Type B pancreatic cell (in vitro differentiated cells): Measurements from ENCODE around the gene SLC4A2. TPM values are rescaled to one million over a fixed set of nuclear protein-coding genes. Genes with fewer than 3 reads are reported as not detected.

Experiments
- DNase-seq: peaks from one replicate; pipeline ENCODE4 v3.0.0; 2021; ENCODE audit warnings: mixed read lengths; ENCODE audit not compliant: unreplicated experiment; ENCODE audit errors: extremely low spot score
- H3K27ac Mint-ChIP-seq: 2 replicates; pipeline ENCODE4 v1.8.0; 2021; ENCODE audit warnings: mild to moderate bottlenecking, mixed read lengths
- H3K27me3 Mint-ChIP-seq: 2 replicates; pipeline ENCODE4 v1.8.0; 2021; ENCODE audit warnings: mixed read lengths
- H3K36me3 Mint-ChIP-seq: 2 replicates; pipeline ENCODE4 v1.8.0; 2021; ENCODE audit warnings: mixed read lengths
- H3K4me1 Mint-ChIP-seq: one replicate; pipeline ENCODE4 v1.8.0; 2021; ENCODE audit warnings: mixed read lengths; ENCODE audit not compliant: unreplicated experiment
- H3K4me3 Mint-ChIP-seq: 2 replicates; pipeline ENCODE4 v1.8.0; 2021; ENCODE audit warnings: mild to moderate bottlenecking, mixed read lengths
- H3K9me3 Mint-ChIP-seq: 2 replicates; pipeline ENCODE4 v1.8.0; 2021; ENCODE audit warnings: mixed read lengths
- total RNA-seq: library from RNA; stranded (reverse); gene quantifications from 2 replicates; pipeline ENCODE4 v1.2.1, GENCODE V29; 2021; ENCODE audit warnings: low replicate concordance
- TF ChIP-seq, protein P1 (sequence below): fragments of 200-600 bp; sonication (generic); conservative IDR thresholded peaks from 2 replicates; pipeline ENCODE4 v1.5.0; 2021; ENCODE audit warnings: antibody characterized with exemption, mild to moderate bottlenecking

Gene SLC4A2
- total RNA-seq, 1 donor from 2014 or later: 150 TPM

DNA sequence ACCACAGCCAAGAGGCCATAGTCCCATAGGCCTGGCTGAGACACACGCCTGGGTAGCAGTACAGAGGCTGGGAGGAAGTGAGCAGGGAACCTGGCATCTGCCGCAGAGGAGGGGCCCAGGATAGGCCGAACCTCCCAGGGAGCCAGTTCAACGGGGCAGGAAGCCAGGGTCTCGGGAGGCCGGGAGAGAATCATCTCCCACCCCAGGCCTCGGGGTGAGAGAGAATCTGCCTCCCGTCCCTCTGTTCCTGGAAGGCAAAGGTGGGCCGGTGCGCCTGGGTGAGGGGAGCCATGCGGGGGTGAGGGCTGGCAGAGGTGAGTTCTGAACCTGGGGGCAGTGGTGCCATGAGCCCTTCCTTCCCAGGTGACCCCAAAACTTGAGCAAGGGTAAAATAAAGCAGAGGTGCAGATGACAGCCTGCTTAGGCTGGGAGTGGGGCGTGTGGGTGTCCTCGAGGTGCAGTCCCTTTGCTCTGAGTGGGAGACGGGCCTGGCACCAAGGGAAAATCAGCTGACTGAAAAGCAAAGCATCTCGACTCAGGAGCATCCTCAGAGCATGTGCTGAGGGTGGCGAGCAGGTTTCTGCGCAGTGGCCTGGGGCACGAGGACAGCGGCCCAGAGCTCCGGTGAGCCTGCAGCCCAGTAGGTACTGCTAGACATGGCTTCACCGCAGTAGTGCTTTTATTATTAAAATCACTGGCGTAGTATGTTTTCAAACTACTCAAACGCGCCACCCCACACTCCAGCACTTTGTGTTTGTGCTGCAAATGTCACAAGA is 42.4 kb downstream of the SLC4A2 start:
- no peaks in the 10 kb centered on the region for H3K4me1 Mint-ChIP-seq
- H3K9me3 Mint-ChIP-seq: no peaks in the 10 kb centered on the region
- H3K36me3 Mint-ChIP-seq: no peaks in the 10 kb centered on the region
- H3K27me3 Mint-ChIP-seq: no peaks in the 10 kb centered on the region
- DNase-seq: no peak
- TF ChIP-seq, protein P1, sequence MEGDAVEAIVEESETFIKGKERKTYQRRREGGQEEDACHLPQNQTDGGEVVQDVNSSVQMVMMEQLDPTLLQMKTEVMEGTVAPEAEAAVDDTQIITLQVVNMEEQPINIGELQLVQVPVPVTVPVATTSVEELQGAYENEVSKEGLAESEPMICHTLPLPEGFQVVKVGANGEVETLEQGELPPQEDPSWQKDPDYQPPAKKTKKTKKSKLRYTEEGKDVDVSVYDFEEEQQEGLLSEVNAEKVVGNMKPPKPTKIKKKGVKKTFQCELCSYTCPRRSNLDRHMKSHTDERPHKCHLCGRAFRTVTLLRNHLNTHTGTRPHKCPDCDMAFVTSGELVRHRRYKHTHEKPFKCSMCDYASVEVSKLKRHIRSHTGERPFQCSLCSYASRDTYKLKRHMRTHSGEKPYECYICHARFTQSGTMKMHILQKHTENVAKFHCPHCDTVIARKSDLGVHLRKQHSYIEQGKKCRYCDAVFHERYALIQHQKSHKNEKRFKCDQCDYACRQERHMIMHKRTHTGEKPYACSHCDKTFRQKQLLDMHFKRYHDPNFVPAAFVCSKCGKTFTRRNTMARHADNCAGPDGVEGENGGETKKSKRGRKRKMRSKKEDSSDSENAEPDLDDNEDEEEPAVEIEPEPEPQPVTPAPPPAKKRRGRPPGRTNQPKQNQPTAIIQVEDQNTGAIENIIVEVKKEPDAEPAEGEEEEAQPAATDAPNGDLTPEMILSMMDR: no peak
- no peak overlapping the region for H3K27ac Mint-ChIP-seq
- no peak overlapping the region for H3K4me3 Mint-ChIP-seq

DNA sequence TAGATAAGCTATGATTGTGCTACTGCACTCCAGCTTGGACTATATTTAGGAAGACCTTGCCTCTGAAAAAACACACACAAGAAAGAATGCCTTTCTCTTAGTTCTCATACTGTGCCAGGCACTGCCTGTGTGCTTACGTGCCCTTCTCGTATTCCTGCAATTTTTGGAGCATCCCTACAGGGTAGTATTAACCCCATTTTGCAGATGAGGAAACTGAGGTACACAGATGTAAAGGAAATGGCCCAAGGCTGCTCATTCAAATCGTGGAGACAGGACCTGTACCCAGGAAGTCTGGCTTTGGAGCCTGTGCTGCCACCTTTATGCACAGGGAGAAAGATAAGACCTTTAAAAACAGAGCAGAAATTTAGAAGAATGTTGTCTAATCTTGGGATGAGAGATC is 43.6 kb downstream of the SLC4A2 start:
- no peak for DNase-seq
- Mint-ChIP-seq H3K9me3 (no peaks in the 10 kb centered on the region), H3K27ac (no peak overlapping the region), H3K36me3 (no peaks in the 10 kb centered on the region), H3K27me3 (no peaks in the 10 kb centered on the region), H3K4me1 (no peaks in the 10 kb centered on the region), H3K4me3 (no peak overlapping the region)
- TF ChIP-seq, protein P1: no peak

DNA sequence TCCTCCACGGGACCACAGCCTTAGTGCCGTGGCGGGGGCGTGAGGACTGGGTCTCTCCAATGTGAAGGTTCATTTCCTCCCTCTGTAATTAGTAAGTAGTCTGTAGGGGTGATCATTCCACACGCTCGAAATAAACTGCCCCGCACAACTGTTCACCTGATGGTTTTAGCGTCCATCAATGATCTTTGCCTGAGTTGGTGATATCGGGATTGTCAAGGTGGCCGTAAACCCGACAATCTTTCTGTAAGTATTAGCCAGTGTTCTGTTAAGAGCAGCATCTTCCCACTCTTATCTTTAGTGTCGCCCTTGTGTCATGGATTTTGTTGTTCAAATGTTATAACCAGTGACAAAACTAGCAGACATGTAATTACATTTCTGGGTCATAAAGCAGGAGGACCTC is 44.6 kb downstream of the SLC4A2 start:
- no peak for DNase-seq
- Mint-ChIP-seq H3K27ac (no peak overlapping the region), H3K36me3 (no peaks in the 10 kb centered on the region), H3K9me3 (no peaks in the 10 kb centered on the region), H3K4me1 (no peaks in the 10 kb centered on the region), H3K4me3 (no peak overlapping the region), H3K27me3 (no peaks in the 10 kb centered on the region)
- TF ChIP-seq, protein P1: no peak

DNA sequence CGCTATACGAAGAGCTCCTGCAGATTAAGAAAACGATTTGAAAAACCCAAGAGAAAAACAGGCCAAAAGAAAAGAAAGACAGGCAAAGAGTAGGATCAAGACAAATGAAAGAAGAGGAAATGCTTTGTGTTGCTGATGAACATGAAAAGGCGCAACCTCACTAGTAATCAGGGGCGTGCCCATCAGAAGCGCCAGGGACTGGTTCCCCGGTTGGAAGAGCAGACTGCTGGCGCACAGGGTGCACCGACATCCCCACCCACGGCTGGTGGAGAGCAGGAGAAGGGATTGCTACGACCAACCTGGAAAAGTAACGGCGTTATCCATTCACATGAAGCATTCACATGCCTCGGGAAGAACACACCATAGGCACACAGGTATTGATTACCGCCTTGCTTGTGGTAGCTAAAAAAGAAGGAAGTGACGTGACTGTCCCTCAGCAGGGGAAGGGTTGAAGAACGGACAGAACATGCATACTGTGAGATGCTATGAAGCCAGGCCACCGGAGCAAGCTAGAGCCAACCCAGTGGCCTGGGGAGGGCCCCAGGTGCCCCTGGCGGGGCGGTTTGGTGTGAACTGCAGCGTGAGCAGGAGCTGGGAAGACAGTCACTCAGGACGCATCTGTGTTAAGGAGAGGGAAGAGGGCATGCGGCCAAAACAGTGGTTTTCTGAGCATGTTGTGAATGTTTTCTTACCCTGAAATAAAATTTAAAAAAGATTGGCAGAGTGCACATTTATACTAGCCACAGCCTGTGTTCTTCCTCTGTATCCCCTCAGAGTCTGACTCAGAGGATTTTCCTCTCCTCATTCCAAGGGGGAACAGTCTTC is 45.2 kb downstream of the SLC4A2 start:
- no peak for DNase-seq
- Mint-ChIP-seq H3K9me3 (no peaks in the 10 kb centered on the region), H3K4me3 (no peak overlapping the region), H3K4me1 (peaks cover 5% of the 10 kb centered on the region), H3K27ac (no peak overlapping the region), H3K27me3 (no peaks in the 10 kb centered on the region), H3K36me3 (no peaks in the 10 kb centered on the region)
- TF ChIP-seq, protein P1: no peak

DNA sequence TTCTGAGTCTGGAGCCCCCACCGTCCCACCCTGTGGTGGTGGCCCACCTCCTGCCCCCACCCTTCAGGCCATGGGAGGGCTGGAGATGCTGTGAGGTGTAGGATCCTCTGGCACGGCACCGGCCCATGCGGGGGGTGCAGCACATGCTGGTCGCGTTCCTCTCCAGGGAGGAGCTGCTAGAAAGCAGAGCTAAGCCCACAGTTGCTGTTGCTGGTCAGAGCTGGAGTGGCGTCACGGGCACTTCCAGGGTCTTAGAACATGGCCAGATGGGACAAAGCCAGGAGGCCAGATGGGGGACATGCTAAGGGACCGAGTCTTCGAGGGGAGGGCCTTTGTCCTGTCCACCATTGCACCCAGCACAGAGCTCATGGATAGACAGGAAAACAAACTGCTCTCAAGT is 48.5 kb downstream of the SLC4A2 start:
- Mint-ChIP-seq H3K4me3 (no peak overlapping the region), H3K4me1 (peaks cover 10% of the 10 kb centered on the region), H3K27me3 (no peaks in the 10 kb centered on the region), H3K9me3 (no peaks in the 10 kb centered on the region), H3K27ac (no peak overlapping the region), H3K36me3 (no peaks in the 10 kb centered on the region)
- no peak for DNase-seq
- TF ChIP-seq, protein P1: no peak
